ENCODE results near the gene TMEM250. TPM values are rescaled to one million over a fixed set of nuclear protein-coding genes. Genes with fewer than 3 reads are reported as not detected.
A peak's percentile ranks its signal among the peaks of the same experiment; 100 is the strongest.

TMEM250 gene
- total RNA-seq, 2 experiments from 2014 or later = 6.5 to 7.9 TPM

DNA sequence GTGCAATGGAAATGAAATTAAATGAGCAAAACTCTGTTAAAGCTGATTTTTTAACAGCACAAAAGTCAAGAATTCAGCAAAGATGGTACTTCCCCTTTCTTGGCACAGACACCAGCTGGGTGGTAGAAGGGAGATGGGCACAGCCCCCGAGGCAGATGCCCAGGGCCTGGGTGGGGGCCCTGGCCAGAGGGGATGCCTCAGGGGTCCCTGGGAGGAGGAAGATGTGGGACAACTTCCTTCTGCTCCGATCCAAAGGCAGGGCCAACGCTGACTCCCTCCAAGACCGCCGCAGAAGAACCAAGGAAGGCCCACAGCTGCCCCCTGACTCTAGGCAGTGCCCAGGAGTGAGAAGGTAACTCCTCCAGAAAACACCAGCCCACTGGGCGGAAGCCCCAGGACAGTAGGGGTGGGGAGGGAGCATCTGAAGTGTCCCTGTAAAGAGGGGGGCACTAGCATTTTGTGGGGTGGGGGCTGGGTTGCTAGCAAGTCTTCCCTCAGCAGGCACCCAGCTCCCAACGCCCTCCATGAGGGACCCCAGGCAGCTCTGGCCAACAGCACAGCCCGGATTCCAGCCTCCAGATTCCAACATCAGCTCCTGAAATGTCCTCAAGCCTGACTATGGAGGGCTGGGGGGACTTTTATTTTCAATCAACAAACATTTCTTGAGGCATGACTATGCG is 28.5 kb downstream of the TMEM250 start:
- no peak overlapping the region for H3K4me3 ChIP-seq (ENCODE audit: low read length)
- peaks cover 59% of the 10 kb centered on the region for H3K4me1 ChIP-seq (ENCODE audit: insufficient read depth, low read length)
- no peaks in the 10 kb centered on the region for H3K9me3 ChIP-seq (ENCODE audit: control insufficient read depth in 1 of 2, insufficient read depth in 1 of 2, low read length in 2 of 2)
- no peaks in the 10 kb centered on the region for H3K36me3 ChIP-seq (ENCODE audit: insufficient read depth, low read length)
- no peak overlapping the region for H3K27ac ChIP-seq (ENCODE audit: low read depth in 1 of 2, low read length in 2 of 2)
- ChIA-PET CTCF (interaction anchor here (0.7 to 1.6 kb wide), 7 partner anchors 16 to 33 kb away, joined by 3 to 8 read pairs (median 4); no protein-coding TSS in a partner anchor), POLR2A (interaction anchor here (0.7 to 1.0 kb wide), 3 partner anchors 19 to 38 kb away, joined by 3 to 4 read pairs (median 3); no protein-coding TSS in a partner anchor)
- Mint-ChIP-seq H3K27ac (no peak overlapping the region), H3K36me3 (ENCODE audit: low read depth) (no peaks in the 10 kb centered on the region), H3K27me3 (no peaks in the 10 kb centered on the region), H3K4me3 (no peak overlapping the region), H3K4me1 (ENCODE audit: low read depth) (peaks cover 15% of the 10 kb centered on the region), H3K9me3 (no peaks in the 10 kb centered on the region)
- ATAC-seq (ENCODE audit: poor library complexity) (no peak), DNase-seq (no peak)
- intact Hi-C loops (cut with DNase I, micrococcal nuclease) = no loop called here
- TF ChIP-seq, protein P1, sequence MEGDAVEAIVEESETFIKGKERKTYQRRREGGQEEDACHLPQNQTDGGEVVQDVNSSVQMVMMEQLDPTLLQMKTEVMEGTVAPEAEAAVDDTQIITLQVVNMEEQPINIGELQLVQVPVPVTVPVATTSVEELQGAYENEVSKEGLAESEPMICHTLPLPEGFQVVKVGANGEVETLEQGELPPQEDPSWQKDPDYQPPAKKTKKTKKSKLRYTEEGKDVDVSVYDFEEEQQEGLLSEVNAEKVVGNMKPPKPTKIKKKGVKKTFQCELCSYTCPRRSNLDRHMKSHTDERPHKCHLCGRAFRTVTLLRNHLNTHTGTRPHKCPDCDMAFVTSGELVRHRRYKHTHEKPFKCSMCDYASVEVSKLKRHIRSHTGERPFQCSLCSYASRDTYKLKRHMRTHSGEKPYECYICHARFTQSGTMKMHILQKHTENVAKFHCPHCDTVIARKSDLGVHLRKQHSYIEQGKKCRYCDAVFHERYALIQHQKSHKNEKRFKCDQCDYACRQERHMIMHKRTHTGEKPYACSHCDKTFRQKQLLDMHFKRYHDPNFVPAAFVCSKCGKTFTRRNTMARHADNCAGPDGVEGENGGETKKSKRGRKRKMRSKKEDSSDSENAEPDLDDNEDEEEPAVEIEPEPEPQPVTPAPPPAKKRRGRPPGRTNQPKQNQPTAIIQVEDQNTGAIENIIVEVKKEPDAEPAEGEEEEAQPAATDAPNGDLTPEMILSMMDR (IDR thresholded peaks at IDR 0.05) = no peak
- peaks cover 0 to 3% of the 10 kb centered on the region in 2 experiments for H3K27me3 ChIP-seq (ENCODE audit: control insufficient read depth in 1 of 2, insufficient read depth in 2 of 2, low read length in 2 of 2)

DNA sequence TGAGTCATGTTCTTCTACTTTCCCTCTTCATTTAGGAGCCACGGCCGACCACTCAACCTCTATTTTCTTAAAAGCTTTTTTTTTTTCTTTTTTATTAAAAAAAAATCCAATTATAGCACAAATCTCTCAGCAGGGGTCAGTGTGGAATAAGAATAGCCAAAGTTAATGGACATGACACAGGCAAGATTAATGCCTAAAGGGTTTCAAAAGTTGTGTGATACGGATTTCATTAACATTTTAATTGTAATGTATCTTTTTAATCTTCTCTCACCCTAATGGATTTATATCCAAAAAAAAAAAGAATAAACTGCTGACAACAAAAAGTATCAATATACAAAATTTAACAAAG is 29.0 kb downstream of the TMEM250 start:
- intact Hi-C loops (cut with DNase I, micrococcal nuclease) = loop anchor here (1.0 kb wide), 1 partner anchor 34 kb away; no protein-coding TSS in a partner anchor
- H3K4me1 Mint-ChIP-seq (ENCODE audit: low read depth) = peaks cover 16% of the 10 kb centered on the region
- H3K27me3 ChIP-seq (ENCODE audit: control insufficient read depth in 1 of 2, insufficient read depth in 2 of 2, low read length in 2 of 2) = peaks cover 0 to 3% of the 10 kb centered on the region in 2 experiments
- no peaks in the 10 kb centered on the region for H3K9me3 ChIP-seq (ENCODE audit: control insufficient read depth in 1 of 2, insufficient read depth in 1 of 2, low read length in 2 of 2)
- H3K27ac Mint-ChIP-seq = no peak overlapping the region
- H3K36me3 Mint-ChIP-seq (ENCODE audit: low read depth) = no peaks in the 10 kb centered on the region
- peak overlapping the region; percentile 2 for H3K4me3 Mint-ChIP-seq
- no peak overlapping the region for H3K4me3 ChIP-seq (ENCODE audit: low read length)
- H3K4me1 ChIP-seq (ENCODE audit: insufficient read depth, low read length) = peaks cover 62% of the 10 kb centered on the region
- peak in 3 of 14 experiments; percentile 46 to 66 (median 63) for DNase-seq
- TF ChIP-seq, protein P1 (IDR thresholded peaks at IDR 0.05) = peak; percentile 67
- CTCF ChIA-PET = interaction anchor here (0.6 to 1.6 kb wide), 9 partner anchors 11 to 122 kb away, joined by 3 to 8 read pairs (median 3); no protein-coding TSS in a partner anchor
- no peak overlapping the region for H3K27ac ChIP-seq (ENCODE audit: low read depth in 1 of 2, low read length in 2 of 2)
- H3K9me3 Mint-ChIP-seq = no peaks in the 10 kb centered on the region
- H3K27me3 Mint-ChIP-seq = no peaks in the 10 kb centered on the region
- POLR2A ChIA-PET = interaction anchor here (0.6 to 1.0 kb wide), 3 partner anchors 20 to 129 kb away, joined by 3 to 4 read pairs (median 4); partner anchors contain the start of gene UBAC1
- ATAC-seq (ENCODE audit: poor library complexity) = no peak
- H3K36me3 ChIP-seq (ENCODE audit: insufficient read depth, low read length) = no peaks in the 10 kb centered on the region

DNA sequence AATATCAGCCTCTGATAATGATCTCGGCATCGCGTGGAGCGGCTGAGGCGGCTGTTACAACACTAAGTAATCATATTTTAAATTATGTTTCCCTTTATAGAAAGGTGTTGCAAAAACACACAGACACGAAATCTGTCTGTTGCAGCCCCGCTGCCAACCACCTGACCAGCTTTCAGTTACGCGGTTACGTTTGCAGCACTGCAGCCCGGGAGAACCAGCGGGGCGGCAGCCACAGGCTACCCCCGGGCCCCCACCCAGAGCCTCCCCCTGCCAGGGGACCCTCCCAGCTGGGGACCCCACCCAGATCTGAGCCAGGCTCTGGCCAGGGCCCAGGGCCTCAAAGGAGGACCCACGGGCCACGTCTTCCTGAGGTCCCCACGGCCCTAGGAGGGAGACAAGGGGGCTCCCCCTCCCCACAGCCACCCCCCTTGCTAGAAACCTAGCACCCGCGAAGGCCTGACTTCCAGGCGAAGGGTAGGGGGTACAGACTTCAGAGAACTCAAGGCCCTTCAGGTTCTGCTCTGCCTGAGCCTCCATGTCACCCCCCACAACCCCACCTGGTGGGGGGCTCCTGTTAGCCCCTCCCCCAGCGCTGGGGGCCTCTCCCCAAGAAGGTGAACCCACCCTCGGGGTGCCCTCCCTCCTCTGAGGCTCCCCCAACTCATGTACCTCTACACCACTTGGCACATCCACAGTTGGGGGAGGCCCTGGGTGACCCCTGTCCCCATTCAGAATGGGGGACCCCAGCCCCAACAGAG is 29.6 kb downstream of the TMEM250 start:
- Mint-ChIP-seq H3K4me1 (ENCODE audit: low read depth) (peaks cover 19% of the 10 kb centered on the region), H3K27me3 (no peaks in the 10 kb centered on the region), H3K9me3 (no peaks in the 10 kb centered on the region), H3K27ac (no peak overlapping the region), H3K36me3 (ENCODE audit: low read depth) (no peaks in the 10 kb centered on the region), H3K4me3 (peak overlapping the region; percentile 30)
- H3K9me3 ChIP-seq (ENCODE audit: control insufficient read depth in 1 of 2, insufficient read depth in 1 of 2, low read length in 2 of 2) = no peaks in the 10 kb centered on the region
- no peak overlapping the region for H3K27ac ChIP-seq (ENCODE audit: low read depth in 1 of 2, low read length in 2 of 2)
- TF ChIP-seq, protein P1 (IDR thresholded peaks at IDR 0.05) = no peak
- DNase-seq (peak in 1 of 14 experiments; percentile 30), ATAC-seq (ENCODE audit: poor library complexity) (no peak)
- CTCF ChIA-PET = interaction anchor here (0.6 to 1.3 kb wide), 7 partner anchors 11 to 121 kb away, joined by 3 to 8 read pairs (median 3); no protein-coding TSS in a partner anchor
- H3K4me3 ChIP-seq (ENCODE audit: low read length) = no peak overlapping the region
- POLR2A ChIA-PET = interaction anchor here (0.6 to 1.0 kb wide), 2 partner anchors 20 to 128 kb away, joined by 4 read pairs; partner anchors contain the start of gene UBAC1
- peaks cover 62% of the 10 kb centered on the region for H3K4me1 ChIP-seq (ENCODE audit: insufficient read depth, low read length)
- H3K27me3 ChIP-seq (ENCODE audit: control insufficient read depth in 1 of 2, insufficient read depth in 2 of 2, low read length in 2 of 2) = peaks cover 0 to 3% of the 10 kb centered on the region in 2 experiments
- H3K36me3 ChIP-seq (ENCODE audit: insufficient read depth, low read length) = no peaks in the 10 kb centered on the region
- intact Hi-C loops (cut with DNase I, micrococcal nuclease) = loop anchor here (1.0 kb wide), 1 partner anchor 34 kb away; no protein-coding TSS in a partner anchor

Measured in CD4-positive, alpha-beta T cell (primary cell).